ENCODE measurements around the gene ADAT2. TPM values are rescaled to one million over a fixed set of nuclear protein-coding genes. Genes with fewer than 3 reads are reported as not detected.

The ADAT2 gene
- polyA plus RNA-seq, 5 donors, result 25.1 to 38.9 (median 29.1) TPM

DNA sequence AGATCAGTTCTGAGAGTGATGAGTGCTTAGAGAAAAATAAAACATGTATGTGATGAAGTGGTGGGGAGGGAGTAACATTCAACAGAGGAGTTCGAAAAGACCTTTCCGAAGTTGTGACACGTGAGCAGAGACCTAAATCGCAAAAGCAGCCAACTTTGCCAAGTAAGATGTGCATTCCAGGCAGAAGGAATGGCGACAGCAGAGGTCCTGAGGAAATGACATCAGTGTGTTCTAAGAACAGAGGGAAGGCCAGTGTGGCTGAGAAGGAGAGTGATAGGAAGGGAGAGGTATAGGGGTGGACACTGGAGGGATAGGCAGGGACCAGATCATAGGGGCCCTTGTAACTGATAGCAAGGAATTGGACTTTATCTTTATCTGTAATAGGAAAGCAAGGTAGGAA lies 51.3 kb downstream of the ADAT2 start:
- DNase-seq, result no peak

GRCh38 chr6:143397227-143398222 lies 53.0 kb downstream of the ADAT2 start:
- DNase-seq, result peak; percentile 45 to 48

- no peak for DNase-seq
Observed at GRCh38 chr6:143396497-143397226, 53.8 kb downstream of the ADAT2 start.

- DNase-seq, result no peak
Observed at GRCh38 chr6:143395699-143396098, 54.8 kb downstream of the ADAT2 start.

GRCh38 chr6:143394389-143394788 lies 56.1 kb downstream of the ADAT2 start:
- DNase-seq, result peak in 1 of 2 donors; percentile 29

DNA sequence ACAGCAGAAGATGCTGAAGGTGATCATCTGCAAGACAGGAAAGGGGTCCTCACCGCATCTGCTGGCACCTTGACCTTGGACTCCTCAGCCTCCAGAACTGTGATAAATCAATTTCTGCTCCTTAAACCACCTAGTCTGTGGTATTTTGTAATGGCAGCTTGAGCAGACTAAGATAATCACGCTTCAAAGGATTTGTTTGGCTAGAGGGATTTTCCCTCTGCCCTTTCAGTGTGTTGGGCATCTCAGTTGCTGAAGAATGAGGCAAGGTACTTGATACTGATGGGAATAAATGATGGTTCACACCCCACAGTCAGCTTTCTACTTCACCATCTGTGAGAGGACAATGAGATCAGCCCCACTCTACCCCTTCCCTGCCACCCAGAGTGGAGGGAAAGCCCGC lies 60.2 kb downstream of the ADAT2 start:
- DNase-seq, result no peak

- DNase-seq, result peak; percentile 52 to 63
Observed at GRCh38 chr6:143385636-143386035, 64.9 kb downstream of the ADAT2 start.

DNA sequence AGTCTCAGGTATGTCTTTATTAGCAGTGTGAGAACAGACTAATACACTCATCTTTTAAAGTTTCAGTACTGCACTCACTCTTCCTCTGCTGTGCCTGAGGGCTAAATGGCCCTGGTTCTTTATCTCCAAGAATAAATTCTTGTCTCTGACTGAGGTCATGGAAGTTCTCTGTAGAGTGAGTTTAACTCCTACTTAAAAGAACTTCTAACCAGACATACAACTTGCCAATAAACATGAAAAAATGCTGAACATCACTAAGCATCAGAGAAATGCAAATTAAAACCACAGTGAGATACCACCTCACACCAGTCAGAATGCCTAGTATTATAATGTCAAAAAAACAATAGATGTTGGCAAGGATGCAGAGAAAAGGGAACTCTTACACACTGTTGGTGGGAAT lies 73.6 kb downstream of the ADAT2 start:
- DNase-seq, result no peak

DNA sequence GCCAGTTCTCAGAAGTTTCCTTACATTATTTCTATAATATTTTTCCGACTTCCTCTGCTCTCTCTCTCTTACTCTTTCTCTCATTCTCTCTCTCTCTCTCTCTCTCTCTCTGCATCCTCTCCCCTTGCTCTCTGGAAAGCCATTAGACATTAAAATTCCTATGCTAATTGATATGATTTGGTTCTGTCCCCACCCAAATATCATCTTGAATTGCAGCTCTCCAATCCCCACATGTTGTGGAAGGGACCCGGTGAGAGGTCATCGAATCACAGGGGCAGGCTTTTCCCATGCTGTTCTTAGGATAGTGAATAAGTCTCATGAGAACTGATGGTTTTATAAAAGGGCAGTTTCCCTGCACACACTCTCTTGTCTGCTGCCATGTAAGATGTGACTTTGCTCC lies 74.1 kb downstream of the ADAT2 start:
- no peak for DNase-seq

- no peak for DNase-seq
Observed at GRCh38 chr6:143375022-143375585, 75.4 kb downstream of the ADAT2 start.

- no peak for DNase-seq
Observed at GRCh38 chr6:143374014-143374413, 76.5 kb downstream of the ADAT2 start.

Other genes with a start within 250 kb of the ADAT2 start
- gene PEX3, start 110 bp upstream of the ADAT2 start, polyA plus RNA-seq (ENCODE audit: insufficient read depth in 1 of 5, insufficient read length in 5 of 5, low replicate concordance in 1 of 5), result 10 to 100 TPM; 26.3 to 42.7 (median 33.6) TPM
- 10 to 100 TPM; 38.6 to 55.4 (median 54.1) TPM for gene FUCA2, start 61.0 kb upstream of the ADAT2 start, polyA plus RNA-seq (ENCODE audit: insufficient read depth in 1 of 5, insufficient read length in 5 of 5, low replicate concordance in 1 of 5)
- gene PHACTR2, start 227.3 kb upstream of the ADAT2 start, polyA plus RNA-seq (ENCODE audit: insufficient read depth in 1 of 5, insufficient read length in 5 of 5, low replicate concordance in 1 of 5), result 10 to 100 TPM; 29.4 to 51.5 (median 46.5) TPM

All from right lung (tissue), 5 donors.